ENCODE data around the gene INMT.

GRCh38 chr7:30757342-30757692 lies 5.4 kb downstream of the INMT start:
- no peak for TF ChIP-seq POLR2AphosphoS5 (IDR thresholded peaks at IDR 0.05; ENCODE audit: low read depth, low read length)
- TF ChIP-seq POLR2A (IDR thresholded peaks at IDR 0.05; ENCODE audit: low read depth, low read length): no peak
- TF ChIP-seq TAF1 (IDR thresholded peaks at IDR 0.05; ENCODE audit: borderline replicate concordance, low read depth, low read length): no peak
